HG02973 (cell line): ENCODE data around the gene TRIP13.
"Not testable (repeated sequence)": the region's sequence is repeated elsewhere in the genome, so short reads cannot be mapped to it uniquely, and the experiment has no call there.

Experiments used
- ATAC-seq: cut with Tn5 transposase; IDR thresholded peaks from one replicate; pipeline ENCODE4 v1.9.1; 2021; ENCODE audit warnings: moderate library complexity; ENCODE audit not compliant: unreplicated experiment

The TRIP13 gene

DNA sequence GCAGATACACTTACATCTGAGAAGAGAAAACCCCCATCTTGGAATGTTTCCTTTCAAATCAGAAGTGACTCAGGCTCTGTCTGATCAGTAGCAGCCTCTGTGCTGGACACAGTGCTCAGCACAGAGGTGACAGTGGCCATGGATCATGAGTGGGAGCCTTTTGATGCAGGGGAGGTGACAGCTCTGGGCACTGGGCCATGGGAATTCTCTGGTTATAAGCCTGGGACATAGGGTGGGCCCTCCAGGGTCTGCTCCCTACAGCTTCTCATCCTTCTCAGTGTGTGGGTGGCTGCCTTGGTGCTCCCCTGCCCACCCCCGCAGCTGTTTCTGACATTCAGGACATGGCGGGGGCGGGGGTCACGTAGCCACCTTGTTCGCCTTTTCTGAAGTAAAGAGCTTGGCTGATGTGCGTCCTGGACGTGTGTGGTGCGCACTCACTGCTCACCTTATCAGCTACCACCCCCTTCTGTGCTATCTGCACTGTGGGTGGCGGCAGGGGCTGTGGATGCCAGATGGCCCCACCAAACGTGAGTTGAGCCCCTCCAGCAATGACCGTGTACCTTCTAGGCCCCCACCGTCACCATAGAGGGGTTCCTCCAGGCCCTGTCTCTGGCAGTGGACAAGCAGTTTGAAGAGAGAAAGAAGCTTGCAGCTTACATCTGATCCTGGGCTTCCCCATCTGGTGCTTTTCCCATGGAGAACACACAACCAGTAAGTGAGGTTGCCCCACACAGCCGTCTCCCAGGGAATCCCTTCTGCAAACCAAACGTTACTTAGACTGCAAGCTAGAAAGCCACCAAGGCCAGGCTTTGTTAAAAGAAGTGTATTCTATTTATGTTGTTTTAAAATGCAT, 24.0 kb downstream of the TRIP13 start:
- ATAC-seq = no peak

- ATAC-seq = not testable (repeated sequence)
These were observed 26.0 kb downstream of the TRIP13 start for GRCh38 chr5:918717-919116.

- ATAC-seq = no peak
These were observed 26.8 kb downstream of the TRIP13 start for GRCh38 chr5:919356-920000.

GRCh38 chr5:920321-920720, 27.6 kb downstream of the TRIP13 start:
- no peak for ATAC-seq

DNA sequence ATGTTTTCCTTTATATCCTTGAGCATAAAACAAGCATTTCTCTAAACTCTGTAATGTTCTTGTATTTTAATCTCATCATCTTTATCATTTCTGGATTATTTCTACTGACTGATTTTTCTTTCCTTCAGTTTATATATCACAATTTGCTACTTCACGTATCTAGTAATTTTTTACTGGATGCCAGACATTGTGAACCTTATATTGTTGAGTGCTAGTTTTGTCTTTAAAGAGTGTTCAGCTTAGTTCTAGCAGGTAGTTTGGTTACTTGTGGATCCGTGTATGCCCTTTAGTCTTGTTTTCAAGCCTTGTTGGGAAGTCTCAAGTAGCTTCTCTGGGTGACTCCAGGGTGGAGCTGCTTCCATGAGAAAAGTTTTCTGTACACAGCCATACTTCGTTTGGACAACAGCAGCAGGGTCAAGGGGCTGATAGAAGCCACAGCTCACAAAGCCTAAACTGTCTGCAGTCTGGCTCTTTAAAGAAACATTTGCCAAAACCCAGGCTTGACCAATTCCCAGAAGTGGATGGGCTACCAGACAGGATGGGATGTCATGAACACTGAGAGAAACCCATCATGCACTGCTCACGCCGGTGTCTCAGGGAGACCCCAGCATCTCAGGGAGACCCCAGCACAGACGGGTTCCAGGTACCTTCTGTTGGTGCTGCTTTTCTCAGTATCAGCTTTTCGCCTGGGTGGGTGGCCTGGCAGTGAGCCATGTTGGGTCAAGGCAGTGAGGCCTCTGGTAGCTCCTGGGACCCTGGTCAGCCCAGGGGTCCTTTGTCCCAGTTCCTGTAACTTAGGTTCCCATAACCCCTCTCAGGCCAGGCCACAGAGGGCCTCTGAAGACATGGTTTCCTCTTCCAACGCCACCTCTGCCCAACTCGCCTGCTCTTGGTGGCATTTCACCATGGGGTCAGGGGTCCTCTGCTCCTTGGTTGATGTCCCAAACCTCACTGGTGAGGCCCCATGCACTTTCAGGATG, 29.1 kb downstream of the TRIP13 start:
- no peak for ATAC-seq

GRCh38 chr5:922436-923280, 30.0 kb downstream of the TRIP13 start:
- no peak for ATAC-seq

- ATAC-seq = no peak
These were observed 30.7 kb downstream of the TRIP13 start for GRCh38 chr5:923281-923873.

- ATAC-seq = no peak
These were observed 33.9 kb downstream of the TRIP13 start for GRCh38 chr5:926417-927171.

- ATAC-seq = no peak
These were observed 34.7 kb downstream of the TRIP13 start for GRCh38 chr5:927172-928015.

- ATAC-seq = not testable (repeated sequence)
These were observed 36.5 kb downstream of the TRIP13 start for GRCh38 chr5:929182-929581.

DNA sequence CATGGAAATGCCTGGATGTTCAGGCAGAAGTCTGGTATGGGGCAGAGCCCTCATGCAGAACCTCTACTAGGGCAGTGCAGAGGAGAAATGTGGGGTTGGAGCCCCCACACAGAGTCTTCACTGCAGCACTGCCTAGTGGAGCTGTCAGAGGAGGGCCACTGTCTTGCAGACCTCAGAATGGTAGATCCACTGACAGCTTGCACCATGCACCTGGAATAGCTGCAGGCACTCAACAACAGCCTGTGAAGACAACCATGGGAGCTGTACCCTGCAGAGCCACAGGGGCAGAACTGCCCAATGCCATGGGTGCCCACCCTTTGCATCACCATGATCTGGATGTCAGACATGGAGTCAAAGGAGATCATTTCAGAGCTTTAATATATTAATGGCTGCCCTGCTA, 36.9 kb downstream of the TRIP13 start:
- ATAC-seq = no peak

DNA sequence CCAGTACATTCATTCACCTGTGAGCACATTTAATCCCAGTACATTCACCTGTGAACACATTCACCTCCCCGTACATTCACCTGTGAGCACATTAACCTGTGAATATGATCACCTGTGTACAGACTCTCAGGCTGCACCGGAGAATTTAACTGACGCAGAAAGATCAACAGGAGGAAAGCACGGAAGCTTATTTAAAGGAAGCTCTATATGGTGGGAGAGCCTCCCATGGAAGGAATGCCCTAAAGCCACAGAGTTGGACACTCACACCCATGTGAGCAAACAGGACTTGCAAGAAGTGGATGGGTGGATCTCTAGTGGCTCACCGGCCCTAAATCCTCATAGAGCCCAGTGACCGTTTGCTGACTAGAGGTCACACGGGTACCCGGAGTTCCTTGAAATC, 38.2 kb downstream of the TRIP13 start:
- ATAC-seq = no peak

- ATAC-seq = no peak
These were observed 39.0 kb downstream of the TRIP13 start for GRCh38 chr5:931570-932145.

- no peak for ATAC-seq
These were observed 39.5 kb downstream of the TRIP13 start for GRCh38 chr5:932151-932627.

DNA sequence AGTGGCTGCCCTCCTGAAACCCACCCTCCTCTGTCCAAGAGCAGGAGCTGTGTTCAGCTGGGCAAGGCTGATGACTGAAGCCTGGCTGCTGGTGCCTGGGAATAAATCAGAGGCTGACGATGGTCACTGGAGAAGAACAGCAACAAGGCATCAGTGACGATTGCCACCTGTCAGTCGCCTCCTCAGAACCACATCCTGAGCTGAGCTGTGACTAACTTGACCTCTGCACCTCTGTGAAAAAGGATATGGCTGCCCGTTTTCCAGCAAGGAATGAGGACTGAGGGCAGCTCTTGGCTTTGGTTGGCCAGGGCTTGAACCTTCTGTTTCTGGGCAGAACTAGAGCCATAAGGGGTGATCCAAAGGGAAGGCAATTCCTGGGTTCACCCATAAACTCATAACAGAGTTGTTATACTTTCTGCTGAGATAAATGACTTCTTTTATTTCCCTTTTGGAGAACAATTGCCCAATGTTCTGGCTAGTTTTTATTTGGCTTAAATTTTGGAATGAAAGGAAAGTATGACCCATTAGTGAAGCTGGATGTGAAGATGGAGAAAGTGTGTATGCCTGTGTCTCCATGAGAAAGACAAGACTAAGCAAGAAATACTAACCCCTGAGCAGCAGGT, 40.1 kb downstream of the TRIP13 start:
- no peak for ATAC-seq

- ATAC-seq = no peak
These were observed 40.7 kb downstream of the TRIP13 start for GRCh38 chr5:933251-933861.

DNA sequence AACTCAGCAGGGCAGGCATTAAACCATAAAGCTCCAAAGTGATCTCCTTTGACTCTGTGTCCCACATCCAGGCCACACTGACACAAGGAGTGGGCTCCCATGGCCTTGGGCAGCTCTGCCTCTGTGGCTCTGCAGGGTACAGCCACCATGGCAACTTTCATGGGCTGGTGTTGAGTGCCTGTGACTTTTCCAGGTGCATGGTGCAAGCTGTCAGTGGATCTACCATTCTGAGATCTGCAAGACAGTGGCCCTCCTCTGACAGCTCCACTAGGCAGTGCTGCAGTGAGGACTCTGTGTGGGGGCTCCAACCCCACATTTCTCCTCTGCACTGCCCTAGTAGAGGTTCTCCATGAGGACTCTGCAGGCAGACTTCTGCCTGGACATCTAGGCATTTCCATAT, 41.3 kb downstream of the TRIP13 start:
- ATAC-seq = not testable (repeated sequence)
